ENCODE measurements around the gene CHMP5.
"Not testable (repeated sequence)": the region's sequence is repeated elsewhere in the genome, so short reads cannot be mapped to it uniquely, and the experiment has no call there.

The CHMP5 gene

DNA sequence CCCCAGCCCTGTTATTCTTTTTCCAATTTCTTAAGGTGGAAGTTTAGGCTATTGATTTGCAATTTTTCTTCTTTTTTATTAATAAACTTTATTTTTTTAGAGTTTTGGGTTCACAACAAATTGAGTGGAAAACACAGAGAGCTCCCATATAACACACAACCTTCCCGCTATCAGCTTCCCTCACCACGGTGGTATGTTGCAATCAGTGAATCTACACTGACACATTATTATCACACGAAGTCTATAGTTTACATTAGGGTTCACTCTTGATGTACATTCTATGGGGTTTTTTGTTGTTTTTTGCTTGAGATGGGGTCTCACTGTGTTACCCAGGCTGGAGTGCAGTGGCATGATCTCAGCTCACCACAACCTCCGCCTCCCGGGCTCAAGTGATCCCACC, 20.7 kb downstream of the CHMP5 start:
- DNase-seq: no peak

DNA sequence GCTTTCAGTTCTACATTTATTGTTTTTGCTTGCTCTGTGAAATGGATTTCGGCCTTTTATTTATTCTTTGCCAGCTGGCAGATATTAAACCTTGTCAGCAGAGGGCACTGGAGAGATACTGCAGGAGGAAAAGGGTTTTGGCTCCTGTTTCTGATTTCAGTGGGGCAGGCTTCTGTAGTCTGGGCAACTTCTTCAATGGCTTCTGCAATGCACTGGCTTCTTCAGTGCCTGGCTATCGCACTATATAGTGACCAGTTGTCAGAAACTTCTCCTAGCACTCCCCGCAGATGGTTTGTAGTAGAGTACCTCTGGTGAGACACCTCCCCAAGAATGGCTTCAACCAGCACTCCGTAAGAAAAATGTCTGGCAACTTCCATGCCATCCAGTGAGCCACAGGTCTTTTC, 22.2 kb downstream of the CHMP5 start:
- DNase-seq: peak; percentile 48

DNA sequence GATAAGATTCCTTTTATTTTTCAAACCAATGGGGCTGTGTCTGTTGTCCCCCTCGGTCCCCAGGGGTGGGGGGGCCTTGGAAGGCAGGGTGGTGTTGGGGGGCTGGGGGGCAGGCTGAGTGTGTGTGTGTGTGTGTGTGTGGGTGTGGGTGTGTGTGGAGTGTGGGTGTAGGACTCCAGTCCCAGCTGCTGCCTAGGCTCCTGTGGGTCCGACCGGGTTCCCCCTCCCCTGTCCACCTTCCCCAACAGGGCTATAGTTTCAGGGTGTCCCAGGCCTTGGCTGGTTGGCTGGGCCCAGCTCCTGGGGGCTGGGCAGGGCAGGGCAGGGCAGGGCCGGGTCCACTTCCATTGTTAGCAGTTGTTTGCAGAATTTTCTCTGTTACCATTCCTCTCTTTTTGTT, 23.4 kb downstream of the CHMP5 start:
- no peak for DNase-seq

DNA sequence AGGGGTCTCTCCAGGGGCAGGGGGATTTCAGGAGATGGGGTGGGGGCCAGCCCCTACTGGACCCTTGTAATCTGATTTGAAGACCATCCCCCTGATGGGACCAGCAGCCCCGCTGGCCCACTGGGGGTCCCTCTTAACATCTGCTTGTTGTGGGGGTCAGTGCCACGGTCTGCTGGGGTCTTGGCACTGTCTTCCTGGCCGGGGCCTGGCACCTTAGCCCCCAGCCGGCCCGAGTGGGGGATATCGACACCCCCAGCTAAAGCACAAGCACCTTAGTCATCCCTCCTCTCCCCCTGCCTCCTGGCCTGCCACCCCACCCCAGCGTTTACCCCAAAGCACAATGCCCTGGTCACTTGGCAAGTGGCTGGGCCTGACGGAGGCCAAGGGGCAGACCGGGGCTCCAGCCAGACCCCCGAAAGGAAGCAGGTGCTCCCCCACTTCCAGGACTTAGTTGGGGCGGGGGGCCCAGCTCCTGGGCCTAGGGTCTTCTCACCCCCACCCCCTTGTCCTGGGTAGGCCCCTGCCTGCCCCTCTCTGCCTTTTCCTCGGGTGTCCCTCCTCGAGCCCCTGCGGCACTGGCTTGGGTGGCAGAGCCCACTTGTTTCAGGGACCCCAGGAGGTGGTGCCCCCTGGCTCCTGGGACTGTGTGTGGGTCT, 24.1 kb downstream of the CHMP5 start:
- DNase-seq: no peak

DNA sequence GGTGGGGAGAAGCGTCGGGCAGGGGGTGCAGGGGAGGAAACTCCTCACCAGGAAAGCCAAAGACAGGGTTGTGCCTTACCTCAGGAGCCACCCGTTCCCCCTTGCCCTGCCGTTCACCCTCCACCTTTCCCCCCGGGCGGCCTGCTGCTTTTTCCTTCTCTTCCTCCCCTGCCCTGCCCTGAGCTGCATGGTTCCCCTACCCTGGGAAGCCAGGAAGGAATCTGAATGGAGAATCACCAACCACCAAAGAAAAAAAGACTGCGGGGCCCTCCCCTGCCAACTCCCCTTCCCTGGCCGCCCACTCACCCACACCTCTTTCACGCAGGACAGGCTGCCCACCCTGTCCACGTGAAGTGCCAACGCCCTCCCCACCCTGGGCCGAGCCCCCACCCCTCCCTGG, 24.6 kb downstream of the CHMP5 start:
- no peak for DNase-seq

DNA sequence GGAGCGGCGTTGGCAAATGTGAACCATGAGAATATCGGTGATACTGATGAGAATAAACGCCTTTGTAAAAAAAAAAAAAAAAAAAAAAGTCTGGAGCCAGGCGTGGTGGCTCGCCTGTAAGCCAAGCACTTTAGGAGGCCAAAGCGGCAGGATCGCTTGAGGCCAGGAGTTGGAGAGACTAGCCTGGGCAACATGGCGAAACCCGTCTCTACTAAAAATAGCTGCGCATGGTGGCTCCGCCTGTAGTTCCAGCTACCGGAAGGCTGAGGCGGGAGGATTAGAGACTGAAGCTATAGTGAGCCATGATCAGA, 25.0 kb downstream of the CHMP5 start:
- DNase-seq: no peak

DNA sequence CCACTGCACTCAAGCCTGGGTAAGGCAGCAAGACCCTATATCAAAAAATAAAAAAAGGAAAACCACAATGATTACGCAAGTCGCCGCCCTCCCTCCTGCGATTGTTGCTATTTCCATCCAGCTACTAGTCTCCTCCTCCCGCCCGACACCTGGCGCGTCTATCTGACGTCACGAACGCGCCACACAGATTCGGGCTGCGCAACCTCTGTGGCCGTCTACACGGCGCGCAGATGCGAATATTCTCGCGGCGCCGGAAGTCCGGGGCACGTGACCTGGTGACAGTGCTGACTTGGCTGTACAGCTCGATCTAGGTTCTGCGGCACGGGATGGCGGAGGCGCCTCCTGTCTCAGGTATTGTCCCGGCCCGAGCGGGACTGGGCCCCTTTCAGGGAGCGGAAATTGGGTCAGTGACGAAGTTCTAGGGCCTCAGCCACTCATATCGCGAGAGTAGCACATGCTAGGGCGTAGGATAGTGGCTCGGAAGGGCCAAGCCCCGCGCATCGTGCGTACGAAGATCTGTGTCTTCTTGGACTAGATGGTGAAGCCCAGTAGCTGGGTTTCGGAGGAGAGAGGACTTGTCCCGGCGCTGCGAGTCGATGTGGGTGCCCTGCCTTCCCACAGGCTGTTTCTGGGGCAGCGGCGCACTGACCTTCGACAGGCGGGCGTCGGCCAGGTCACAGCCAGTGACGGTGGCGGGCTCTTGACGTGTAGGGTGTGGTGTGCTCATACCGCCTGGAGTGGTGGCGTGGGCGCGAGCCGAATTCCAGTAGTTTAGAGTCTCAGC, 25.6 kb downstream of the CHMP5 start, which contains the start of gene NFX1:
TSS of gene NFX1 (plus strand) at position 270 of the 784 bp plus-strand sequence. CDS start at position 327, 57 bp downstream.
- peak; percentile 99 for DNase-seq

DNA sequence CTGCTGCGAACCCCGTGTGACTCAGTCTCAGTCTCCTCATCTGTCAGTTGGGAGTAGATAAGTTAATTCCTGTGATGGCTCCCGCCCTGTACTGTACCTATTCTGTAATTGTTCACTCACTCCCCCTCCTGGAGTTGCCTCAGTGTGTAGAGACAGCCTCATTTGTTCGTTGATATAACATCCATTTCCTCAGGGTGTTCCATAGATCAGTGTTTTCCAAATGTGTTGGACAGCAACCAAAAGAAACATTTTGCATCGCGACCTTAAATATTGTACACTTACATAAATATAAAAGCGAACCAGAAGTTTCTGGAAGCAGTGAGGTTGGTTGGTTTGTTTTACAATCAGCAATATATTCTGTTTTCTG, 26.2 kb downstream of the CHMP5 start:
- no peak for DNase-seq

DNA sequence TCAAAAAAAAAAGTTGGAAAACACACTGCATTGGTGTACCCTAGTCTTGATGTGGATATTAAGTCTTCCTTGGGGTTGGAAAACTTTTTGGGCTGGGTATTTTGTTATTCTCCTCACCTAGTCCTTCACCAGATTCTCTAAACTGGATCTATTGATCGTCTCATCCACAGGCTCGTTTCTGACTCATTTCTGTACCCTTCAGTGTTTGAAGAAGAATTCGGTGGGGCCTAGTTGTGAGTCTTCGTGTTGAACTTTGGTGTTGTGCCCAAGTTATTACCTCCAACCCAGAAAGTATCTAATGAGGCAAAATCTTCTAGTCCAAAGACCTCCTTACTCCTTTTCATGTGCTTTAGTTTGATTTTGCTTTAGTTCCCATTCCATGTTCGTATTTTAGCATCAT, 27.1 kb downstream of the CHMP5 start:
- no peak for DNase-seq

DNA sequence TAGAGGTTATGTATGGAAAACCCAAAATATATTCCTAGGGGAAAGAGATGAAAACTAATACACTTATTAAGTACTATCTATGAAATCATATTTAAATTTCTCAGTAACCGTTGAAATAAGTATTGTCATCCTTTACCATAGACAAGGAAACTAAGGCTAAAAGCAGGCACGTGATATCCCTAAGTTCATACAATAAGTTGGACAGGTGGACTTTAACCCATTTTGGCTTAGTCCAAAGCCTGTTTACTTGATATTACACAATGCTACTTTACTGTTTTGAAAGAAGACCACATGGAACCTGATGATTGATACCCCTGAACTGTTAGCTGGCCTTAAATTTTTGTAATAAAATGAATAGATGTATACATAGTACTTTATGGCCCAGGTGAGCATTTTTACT, 28.9 kb downstream of the CHMP5 start:
- no peak for DNase-seq

DNA sequence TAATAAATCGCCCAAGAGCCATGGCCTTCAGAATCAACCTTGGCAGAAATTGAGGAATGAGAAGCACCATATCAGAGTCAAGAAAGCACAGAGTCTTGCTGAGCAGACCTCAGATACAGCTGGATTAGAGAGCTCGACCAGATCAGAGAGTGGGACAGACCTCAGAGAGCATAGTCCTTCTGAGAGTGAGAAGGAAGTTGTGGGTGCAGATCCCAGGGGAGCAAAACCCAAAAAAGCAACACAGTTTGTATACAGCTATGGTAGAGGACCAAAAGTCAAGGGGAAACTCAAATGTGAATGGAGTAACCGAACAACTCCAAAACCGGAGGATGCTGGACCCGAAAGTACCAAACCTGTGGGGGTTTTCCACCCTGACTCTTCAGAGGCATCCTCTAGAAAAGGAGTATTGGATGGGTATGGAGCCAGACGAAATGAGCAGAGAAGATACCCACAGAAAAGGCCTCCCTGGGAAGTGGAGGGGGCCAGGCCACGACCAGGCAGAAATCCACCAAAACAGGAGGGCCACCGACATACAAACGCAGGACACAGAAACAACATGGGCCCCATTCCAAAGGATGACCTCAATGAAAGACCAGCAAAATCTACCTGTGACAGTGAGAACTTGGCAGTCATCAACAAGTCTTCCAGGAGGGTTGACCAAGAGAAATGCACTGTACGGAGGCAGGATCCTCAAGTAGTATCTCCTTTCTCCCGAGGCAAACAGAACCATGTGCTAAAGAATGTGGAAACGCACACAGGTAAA, 30.0 kb downstream of the CHMP5 start:
- DNase-seq: no peak

DNA sequence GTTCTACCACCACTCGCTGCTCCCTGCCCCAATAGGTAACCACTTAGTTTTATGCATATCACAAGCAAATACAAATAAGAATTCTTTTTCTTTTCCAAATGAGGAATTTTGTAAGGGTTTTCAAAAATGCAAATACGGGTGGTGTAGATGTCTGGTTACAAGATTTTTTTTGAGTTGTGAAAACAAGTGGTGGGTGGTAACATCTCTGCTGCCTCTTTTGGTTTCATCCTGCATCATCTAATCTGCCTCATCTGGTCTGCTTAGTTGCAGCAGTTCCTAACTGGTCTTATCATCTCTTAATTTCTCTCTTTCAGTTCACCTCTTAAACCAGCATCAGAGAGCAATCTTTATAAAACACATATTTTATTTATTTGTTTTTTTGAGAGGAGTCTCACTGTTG, 30.7 kb downstream of the CHMP5 start:
- DNase-seq: no peak

DNA sequence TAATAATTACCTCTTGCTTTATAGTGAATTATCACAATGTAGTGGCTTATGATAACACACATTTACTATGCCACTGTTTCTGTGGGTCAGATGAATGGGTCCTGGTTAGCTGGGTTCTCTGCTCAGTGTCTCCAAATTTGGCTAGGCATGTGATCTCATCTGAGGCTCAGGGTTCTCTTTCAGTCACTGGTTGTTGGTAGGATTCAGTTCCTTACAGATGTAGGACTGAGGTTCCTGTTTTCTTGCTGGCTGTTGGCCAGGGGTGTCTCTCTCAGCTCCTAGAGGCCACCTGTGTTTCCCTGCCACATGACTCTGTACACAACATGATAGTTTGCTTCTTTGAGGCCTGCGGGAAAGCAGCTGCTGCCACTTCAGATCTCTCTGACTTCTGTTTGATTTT, 32.6 kb downstream of the CHMP5 start:
- DNase-seq: peak; percentile 38

DNA sequence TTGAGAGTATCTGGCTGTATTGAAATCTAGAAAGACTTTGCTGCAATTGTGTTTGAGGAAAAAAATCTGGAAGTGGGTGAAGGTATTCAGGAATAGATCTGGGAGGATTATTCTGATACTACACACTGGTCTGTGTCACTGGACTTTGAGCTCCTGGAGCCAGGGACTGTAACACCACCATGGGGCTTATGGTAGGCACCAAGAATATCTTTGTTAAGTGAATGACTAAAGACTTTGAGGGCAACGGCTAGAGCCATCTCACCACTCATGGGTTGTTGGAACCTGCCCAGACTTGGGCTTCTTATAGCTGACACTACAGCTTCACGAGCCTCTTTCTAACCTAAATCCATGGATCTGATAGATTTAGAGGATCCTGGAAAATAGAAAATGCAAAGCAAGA, 35.7 kb downstream of the CHMP5 start:
- no peak for DNase-seq

DNA sequence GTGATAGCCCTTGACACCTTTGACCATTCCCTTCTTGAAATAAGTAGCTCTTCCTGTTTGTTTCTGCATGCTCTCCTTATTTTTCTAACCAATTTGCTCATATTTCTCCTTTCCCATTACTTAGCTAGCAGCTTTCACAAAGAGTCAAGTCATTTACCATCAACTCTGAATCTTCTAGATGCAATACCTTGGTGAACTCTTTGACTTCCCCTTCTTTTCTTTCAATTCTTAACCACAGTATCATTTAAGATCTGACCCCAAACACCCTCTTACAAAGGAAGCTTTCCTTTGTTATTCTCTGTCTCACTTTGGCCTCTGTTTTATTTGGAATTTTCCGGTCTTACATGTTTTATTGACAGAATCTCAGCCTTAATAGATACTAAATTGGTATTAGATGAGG, 39.5 kb downstream of the CHMP5 start:
- DNase-seq: no peak

DNA sequence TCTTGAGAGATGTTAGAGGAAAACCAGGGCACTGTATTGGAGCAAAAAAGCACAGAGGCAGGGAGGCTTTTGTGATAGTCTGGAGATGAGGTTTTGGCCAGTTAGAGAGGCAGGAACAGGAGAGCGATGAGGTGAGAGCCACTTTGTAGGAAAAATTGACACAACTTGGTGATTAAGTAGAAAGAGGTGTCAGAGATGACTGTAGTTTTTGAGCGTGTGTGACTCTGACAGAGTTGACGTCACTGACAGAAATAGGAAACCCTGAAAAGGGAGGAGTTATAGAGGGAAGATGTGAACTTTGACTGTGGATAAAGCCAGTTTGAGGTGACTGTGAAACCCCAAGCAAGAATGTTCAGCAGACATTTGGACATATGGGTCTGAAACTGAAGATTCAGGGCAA, 41.2 kb downstream of the CHMP5 start:
- no peak for DNase-seq

DNA sequence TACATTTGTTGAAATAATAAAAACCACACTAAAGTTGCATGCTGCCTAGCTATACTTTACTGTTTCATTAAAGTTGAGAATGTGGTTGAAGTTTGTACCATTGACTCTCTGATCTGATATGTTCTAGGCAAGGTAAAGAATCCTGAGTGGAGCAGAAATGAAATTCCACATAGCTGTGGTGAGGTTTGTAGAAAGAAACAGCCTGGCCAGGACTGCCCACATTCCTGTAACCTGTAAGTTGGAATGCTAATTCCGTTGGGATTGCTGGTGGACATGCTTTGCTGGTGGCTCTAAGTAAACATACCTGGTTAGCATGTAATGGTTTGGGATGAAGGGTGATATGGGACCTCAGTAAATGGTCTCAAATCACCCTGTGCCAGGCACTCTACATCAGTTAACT, 42.2 kb downstream of the CHMP5 start:
- no peak for DNase-seq

DNA sequence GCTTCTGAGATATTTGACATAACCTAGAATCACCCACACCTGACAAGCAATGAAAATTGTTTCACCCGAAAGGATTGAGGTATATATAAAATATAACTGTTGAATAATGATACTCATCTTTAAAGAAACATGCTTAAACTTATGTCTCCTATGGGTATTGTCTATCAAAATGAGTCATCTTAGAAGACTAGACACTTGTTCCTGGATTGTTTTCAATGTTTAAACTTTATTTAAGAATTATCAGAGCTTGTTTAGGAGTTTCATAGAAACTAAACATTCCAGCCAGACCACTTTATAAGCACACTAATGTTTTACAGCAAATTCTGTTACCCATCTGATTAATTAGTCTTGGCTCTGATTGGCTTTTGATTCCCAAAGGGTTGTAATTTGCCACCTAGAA, 45.1 kb downstream of the CHMP5 start:
- no peak for DNase-seq

DNA sequence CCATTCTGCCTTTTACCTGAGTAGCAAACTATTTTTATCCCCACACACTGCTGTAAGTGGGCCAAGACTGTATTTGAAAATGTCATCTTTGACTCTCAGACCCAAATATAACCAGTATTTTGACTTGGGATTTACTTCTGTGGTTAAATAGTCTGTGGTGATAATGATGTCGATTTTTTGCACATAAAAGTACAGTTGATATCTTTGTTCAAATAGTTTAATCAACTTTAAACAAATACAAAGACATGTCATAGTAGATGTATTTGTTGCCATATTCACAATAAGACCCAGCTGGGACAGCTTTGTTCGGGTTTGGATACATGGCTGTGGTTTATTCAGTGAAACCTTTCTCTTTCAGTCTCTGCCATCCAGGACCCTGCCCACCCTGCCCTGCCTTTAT, 45.9 kb downstream of the CHMP5 start:
- DNase-seq: no peak

DNA sequence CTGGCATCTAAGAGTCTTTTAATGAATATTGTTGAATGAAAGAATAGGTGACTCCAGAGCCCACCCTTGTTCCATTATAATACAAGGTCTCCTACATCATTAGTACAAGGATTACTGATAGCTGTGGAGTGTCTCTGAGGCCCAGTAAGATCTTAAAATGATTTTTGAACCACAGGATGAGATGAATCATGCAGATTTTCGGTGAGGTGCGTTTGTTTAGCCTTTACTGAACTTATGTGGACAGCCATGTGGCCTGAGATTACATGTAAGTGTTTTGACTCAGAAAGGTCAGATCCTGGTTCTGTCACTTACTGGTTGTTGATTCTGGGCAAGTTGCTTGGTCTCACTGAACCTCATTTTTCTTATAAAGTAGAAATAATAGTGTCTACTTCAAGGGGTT, 47.1 kb downstream of the CHMP5 start:
- no peak for DNase-seq

DNA sequence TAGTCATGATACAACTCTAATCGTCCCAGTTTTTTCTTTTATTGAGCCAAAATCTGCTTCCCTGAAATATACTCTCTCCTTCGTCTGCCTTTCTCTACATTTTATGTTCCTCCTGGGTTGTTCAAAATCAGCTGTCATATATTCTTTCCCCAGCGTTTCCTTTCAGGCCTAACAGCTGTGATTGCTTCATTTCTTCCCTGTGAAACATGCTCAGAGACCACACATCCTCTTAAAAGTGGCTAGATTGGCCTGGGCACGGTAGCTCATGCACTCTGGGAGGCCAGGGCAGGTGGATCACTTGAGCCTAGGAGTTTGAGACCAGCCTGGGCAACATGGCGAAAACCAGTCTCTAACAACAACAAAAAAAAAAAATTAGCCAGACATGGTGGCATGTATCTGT, 50.5 kb downstream of the CHMP5 start:
- no peak for DNase-seq

DNA sequence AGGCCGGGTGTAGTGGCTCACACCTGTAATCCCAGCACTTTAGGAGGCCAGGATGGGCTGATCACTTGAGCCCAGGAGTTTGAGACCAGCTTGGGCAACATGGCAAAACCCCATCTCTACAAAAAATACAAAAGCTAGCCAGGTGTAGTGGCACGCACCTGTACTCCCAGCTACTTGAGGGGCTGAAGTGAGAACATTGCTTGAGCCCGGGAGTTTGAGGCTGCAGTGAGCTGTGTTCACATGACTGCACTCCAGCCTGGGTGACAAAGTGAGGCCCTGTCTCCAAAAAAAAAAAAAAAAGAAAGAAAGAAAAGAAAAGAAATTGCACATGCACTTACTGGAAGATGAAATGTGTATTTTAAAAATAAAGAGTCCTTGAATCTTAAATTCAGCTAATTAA, 52.3 kb downstream of the CHMP5 start:
- DNase-seq: not testable (repeated sequence)

DNA sequence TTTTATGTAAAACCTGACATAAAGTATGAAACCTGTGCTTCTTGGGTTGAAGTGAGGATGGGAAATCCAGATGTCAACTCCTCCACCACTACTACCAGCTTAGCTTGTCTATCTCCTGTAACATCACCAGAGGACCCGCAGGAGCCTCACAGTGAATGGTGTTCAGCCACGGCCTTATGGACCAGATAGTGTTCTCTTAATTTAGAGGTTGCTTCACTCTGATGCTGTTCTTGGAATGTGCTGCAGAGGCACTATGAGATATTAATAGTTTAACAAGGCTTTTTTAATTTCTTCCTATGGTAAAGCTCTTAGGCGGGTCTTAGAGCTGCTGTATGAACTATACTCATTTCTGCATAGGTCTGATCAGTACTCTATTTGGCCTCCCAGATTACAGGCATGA, 53.4 kb downstream of the CHMP5 start:
- DNase-seq: no peak

DNA sequence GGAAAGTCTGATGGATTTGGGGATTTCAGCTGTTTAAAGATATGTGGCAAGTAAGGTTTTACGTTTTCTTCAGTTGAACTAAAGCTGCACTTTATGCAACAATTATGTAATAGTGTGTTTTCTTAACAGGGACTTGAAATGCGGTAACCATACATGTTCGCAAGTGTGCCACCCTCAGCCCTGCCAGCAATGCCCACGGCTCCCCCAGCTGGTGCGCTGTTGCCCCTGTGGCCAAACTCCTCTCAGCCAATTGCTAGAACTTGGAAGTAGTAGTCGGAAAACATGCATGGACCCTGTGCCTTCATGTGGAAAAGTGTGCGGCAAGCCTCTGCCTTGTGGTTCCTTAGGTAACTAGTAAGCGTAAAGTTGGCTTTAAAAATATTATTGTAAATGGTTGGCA, 53.9 kb downstream of the CHMP5 start:
- no peak for DNase-seq
